HG03571 (cell line): ENCODE measurements around the gene CAMK1D.
A peak's percentile ranks its signal among the peaks of the same experiment; 100 is the strongest.

Experiments used
- ATAC-seq: cut with Tn5 transposase; IDR thresholded peaks from one replicate; pipeline ENCODE4 v1.9.1; 2021; ENCODE audit not compliant: unreplicated experiment

CAMK1D gene

GRCh38 chr10:12617191-12618175 is 268.1 kb downstream of the CAMK1D start:
- ATAC-seq = no peak

- ATAC-seq = no peak
Observed at GRCh38 chr10:12622016-12622415, 272.7 kb downstream of the CAMK1D start.

- ATAC-seq = no peak
Observed at GRCh38 chr10:12622691-12623090, 273.3 kb downstream of the CAMK1D start.

GRCh38 chr10:12625393-12626023 is 276.2 kb downstream of the CAMK1D start:
- ATAC-seq = no peak

- ATAC-seq = peak; percentile 73
Observed at GRCh38 chr10:12628153-12628552, 278.8 kb downstream of the CAMK1D start.

GRCh38 chr10:12628964-12629766 is 279.8 kb downstream of the CAMK1D start:
- no peak for ATAC-seq

GRCh38 chr10:12629767-12630165 is 280.4 kb downstream of the CAMK1D start:
- ATAC-seq = no peak

- no peak for ATAC-seq
Observed at GRCh38 chr10:12631216-12631615, 281.9 kb downstream of the CAMK1D start.

GRCh38 chr10:12631787-12632562 is 282.6 kb downstream of the CAMK1D start:
- ATAC-seq = no peak

- no peak for ATAC-seq
Observed at GRCh38 chr10:12633776-12634620, 284.7 kb downstream of the CAMK1D start.

GRCh38 chr10:12634621-12634931 is 285.2 kb downstream of the CAMK1D start:
- ATAC-seq = no peak

GRCh38 chr10:12635127-12635541 is 285.8 kb downstream of the CAMK1D start:
- ATAC-seq = no peak

GRCh38 chr10:12636571-12636970 is 287.2 kb downstream of the CAMK1D start:
- no peak for ATAC-seq

- ATAC-seq = no peak
Observed at GRCh38 chr10:12637649-12638048, 288.3 kb downstream of the CAMK1D start.

- no peak for ATAC-seq
Observed at GRCh38 chr10:12638103-12638502, 288.8 kb downstream of the CAMK1D start.

- ATAC-seq = no peak
Observed at GRCh38 chr10:12638781-12639180, 289.4 kb downstream of the CAMK1D start.

- ATAC-seq = no peak
Observed at GRCh38 chr10:12639996-12640944, 290.9 kb downstream of the CAMK1D start.

GRCh38 chr10:12642036-12642435 is 292.7 kb downstream of the CAMK1D start:
- ATAC-seq = no peak

GRCh38 chr10:12643279-12643678 is 293.9 kb downstream of the CAMK1D start:
- no peak for ATAC-seq
